NT2/D1 (cell line): Measurements from ENCODE around the gene SORCS1.

ENCODE experiments used
- DNase-seq: peaks from one replicate; pipeline ENCODE4 v3.0.0-alpha.2; 2011; ENCODE audit warnings: low read depth, low spot score
- H3K27me3 ChIP-seq: 2 replicates; pipeline ENCODE4 v1.6.0; 2011; ENCODE audit warnings: mild to moderate bottlenecking; ENCODE audit not compliant: insufficient read length, insufficient read depth
- H3K36me3 ChIP-seq: 2 replicates; pipeline ENCODE4 v1.6.1; 2011; ENCODE audit warnings: mild to moderate bottlenecking, low read length, mixed read lengths; ENCODE audit not compliant: insufficient read depth, insufficient read length
- H3K4me1 ChIP-seq: 2 replicates; pipeline ENCODE4 v1.5.1; 2011; ENCODE audit not compliant: insufficient read depth, insufficient read length
- H3K4me3 ChIP-seq: 2 replicates; pipeline ENCODE4 v1.5.1; 2011; ENCODE audit warnings: low read depth; ENCODE audit not compliant: insufficient read length
- H3K9ac ChIP-seq: 2 replicates; pipeline ENCODE4 v1.6.0; 2011; ENCODE audit warnings: low read depth; ENCODE audit not compliant: insufficient read length
- H3K9me3 ChIP-seq: 2 replicates; pipeline ENCODE4 v1.5.1; 2011; ENCODE audit warnings: mild to moderate bottlenecking, low read length; ENCODE audit not compliant: insufficient read depth
- SUZ12 ChIP-seq: IDR thresholded peaks from 2 replicates; pipeline ENCODE4 v1.6.1; 2011; ENCODE audit not compliant: insufficient read length, insufficient read depth; ENCODE audit errors: extremely low read depth
- YY1 ChIP-seq: IDR thresholded peaks from 2 replicates; pipeline ENCODE4 v1.6.1; 2011; ENCODE audit not compliant: insufficient read length, insufficient read depth
- ZNF274 ChIP-seq: IDR thresholded peaks from 2 replicates; pipeline ENCODE4 v1.6.1; 2011; ENCODE audit warnings: mild to moderate bottlenecking, low read depth, low read length

The SORCS1 gene

DNA sequence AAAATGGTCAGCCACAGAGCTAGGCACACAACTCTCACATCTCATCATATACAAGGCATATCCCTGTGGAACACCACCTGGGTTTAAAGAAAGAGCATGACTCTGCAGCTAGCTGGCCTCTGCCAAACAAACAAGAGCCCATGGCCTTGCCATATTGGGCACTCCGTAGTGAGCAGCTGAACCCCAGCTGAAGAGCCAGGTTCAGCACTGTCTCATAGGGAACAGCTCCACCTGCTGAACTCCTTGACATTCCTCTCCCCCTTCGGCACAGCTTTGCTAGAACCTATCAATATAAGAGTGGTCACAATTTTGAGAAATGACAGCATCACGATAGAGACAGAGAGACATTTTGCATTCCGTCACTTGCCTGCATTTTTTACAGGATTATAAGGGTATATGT, 20.0 kb downstream of the SORCS1 start:
- no peak for DNase-seq
- Histone ChIP-seq H3K4me1 (no peaks in the 10 kb centered on the region), H3K27me3 (no peaks in the 10 kb centered on the region), H3K9ac (no peak overlapping the region), H3K4me3 (no peak overlapping the region), H3K36me3 (no peaks in the 10 kb centered on the region), H3K9me3 (no peaks in the 10 kb centered on the region)
- TF ChIP-seq YY1 (no peak), ZNF274 (no peak), SUZ12 (no peak)

DNA sequence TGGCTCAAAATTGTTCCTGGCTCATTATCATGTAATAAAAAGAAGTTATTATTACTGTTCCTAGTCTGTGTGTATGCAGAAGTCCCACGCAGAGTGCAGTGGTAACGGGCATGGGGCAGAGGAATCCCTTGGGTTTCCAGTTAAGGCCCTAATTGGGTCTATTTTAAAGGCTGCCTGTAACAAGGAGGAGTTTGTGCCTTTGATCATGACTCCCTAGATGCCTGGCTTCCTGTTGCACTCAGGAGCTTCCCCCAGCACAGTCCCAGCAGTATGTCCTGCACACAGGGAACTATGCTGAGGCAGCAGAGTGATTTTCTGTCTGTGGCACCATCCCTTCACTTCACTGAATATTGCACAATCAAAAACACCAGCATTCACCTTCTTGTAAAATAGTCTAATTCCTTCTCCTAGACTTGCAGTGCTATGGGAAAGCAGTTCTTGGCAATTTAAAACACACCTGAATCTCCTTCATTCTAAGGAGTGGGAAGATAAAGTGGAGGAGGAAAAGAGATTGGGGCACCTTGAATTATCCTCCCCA, 22.9 kb downstream of the SORCS1 start:
- H3K4me1 ChIP-seq = no peaks in the 10 kb centered on the region
- H3K36me3 ChIP-seq = no peaks in the 10 kb centered on the region
- TF ChIP-seq YY1 = no peak
- no peak for TF ChIP-seq SUZ12
- no peak for TF ChIP-seq ZNF274
- H3K9me3 ChIP-seq = no peaks in the 10 kb centered on the region
- H3K9ac ChIP-seq = no peak overlapping the region
- no peak overlapping the region for H3K4me3 ChIP-seq
- H3K27me3 ChIP-seq = no peaks in the 10 kb centered on the region
- no peak for DNase-seq

- no peak overlapping the region for H3K9ac ChIP-seq
- no peaks in the 10 kb centered on the region for H3K9me3 ChIP-seq
- H3K4me1 ChIP-seq = no peaks in the 10 kb centered on the region
- TF ChIP-seq YY1 (no peak), SUZ12 (no peak), ZNF274 (no peak)
- no peaks in the 10 kb centered on the region for H3K27me3 ChIP-seq
- H3K4me3 ChIP-seq = no peak overlapping the region
- no peak for DNase-seq
- H3K36me3 ChIP-seq = no peaks in the 10 kb centered on the region
Observed at GRCh38 chr10:107139237-107139636, 25.3 kb downstream of the SORCS1 start.

- Histone ChIP-seq H3K27me3 (no peaks in the 10 kb centered on the region), H3K9me3 (no peaks in the 10 kb centered on the region), H3K36me3 (no peaks in the 10 kb centered on the region), H3K4me3 (no peak overlapping the region), H3K9ac (no peak overlapping the region), H3K4me1 (no peaks in the 10 kb centered on the region)
- no peak for DNase-seq
- TF ChIP-seq SUZ12 (no peak), YY1 (no peak), ZNF274 (no peak)
Observed at GRCh38 chr10:107133656-107134055, 30.9 kb downstream of the SORCS1 start.

DNA sequence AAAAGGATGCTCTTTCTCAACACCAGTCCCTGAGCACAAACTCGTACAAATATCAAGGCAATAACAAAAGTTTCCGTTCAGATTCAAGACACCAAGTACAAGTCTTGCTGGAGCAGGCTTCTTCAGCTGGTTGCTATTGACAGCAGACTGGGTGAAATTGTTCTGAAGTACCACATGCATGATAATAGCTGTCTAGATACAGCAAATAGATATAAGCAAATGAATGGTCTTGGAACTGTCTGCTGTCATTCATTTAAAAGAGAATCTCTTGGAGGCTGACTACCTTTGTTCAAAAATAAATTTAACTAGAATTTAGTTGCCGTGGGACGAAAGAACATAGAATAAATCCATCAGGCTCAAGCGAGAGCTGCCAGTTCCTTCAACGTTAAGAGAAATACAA, 35.5 kb downstream of the SORCS1 start:
- TF ChIP-seq YY1 = no peak
- no peak for TF ChIP-seq ZNF274
- H3K9ac ChIP-seq = no peak overlapping the region
- no peak overlapping the region for H3K4me3 ChIP-seq
- H3K27me3 ChIP-seq = no peaks in the 10 kb centered on the region
- no peaks in the 10 kb centered on the region for H3K4me1 ChIP-seq
- DNase-seq = no peak
- no peaks in the 10 kb centered on the region for H3K9me3 ChIP-seq
- no peaks in the 10 kb centered on the region for H3K36me3 ChIP-seq

- H3K27me3 ChIP-seq = no peaks in the 10 kb centered on the region
- TF ChIP-seq ZNF274 (no peak), YY1 (no peak), SUZ12 (no peak)
- no peaks in the 10 kb centered on the region for H3K4me1 ChIP-seq
- no peak overlapping the region for H3K9ac ChIP-seq
- DNase-seq = no peak
- no peaks in the 10 kb centered on the region for H3K36me3 ChIP-seq
- no peak overlapping the region for H3K4me3 ChIP-seq
- H3K9me3 ChIP-seq = no peaks in the 10 kb centered on the region
Observed at GRCh38 chr10:107126512-107127065, 37.9 kb downstream of the SORCS1 start.

DNA sequence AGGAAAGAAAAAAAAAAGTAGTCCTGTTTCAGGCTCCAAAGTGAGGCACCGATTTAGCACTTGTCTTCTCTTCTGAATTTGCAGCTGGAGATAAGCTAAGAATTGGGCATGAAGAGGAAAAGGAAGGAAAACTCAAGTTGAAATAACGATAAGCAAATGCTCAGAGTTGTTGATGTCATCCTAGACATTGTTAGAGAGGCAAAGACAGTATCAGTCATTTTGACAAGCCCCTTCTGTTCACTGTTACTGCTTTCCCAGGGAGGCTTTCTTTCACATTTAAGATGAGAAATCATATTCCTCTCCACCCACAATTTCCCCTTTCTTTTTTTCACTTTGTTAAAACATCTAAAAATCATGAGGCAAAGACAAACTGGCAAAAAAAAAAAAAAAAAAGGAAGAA, 41.8 kb downstream of the SORCS1 start:
- no peak overlapping the region for H3K9ac ChIP-seq
- TF ChIP-seq ZNF274 = no peak
- TF ChIP-seq YY1 = no peak
- no peak for TF ChIP-seq SUZ12

More for the DNA sequence above, 41.8 kb downstream of the SORCS1 start:
- no peak for DNase-seq
- Histone ChIP-seq H3K27me3 (no peaks in the 10 kb centered on the region), H3K4me1 (no peaks in the 10 kb centered on the region), H3K4me3 (no peak overlapping the region), H3K9me3 (no peaks in the 10 kb centered on the region), H3K36me3 (no peaks in the 10 kb centered on the region)
